LNCAP (cell line): ENCODE data around the gene P2RY14.

Source experiments
- TF ChIP-seq, protein P1 (sequence below): fragments of 450-650 bp; IDR thresholded peaks from 2 replicates; pipeline ENCODE4 v1.5.1; 2017; ENCODE audit warnings: mild to moderate bottlenecking

The P2RY14 gene

DNA sequence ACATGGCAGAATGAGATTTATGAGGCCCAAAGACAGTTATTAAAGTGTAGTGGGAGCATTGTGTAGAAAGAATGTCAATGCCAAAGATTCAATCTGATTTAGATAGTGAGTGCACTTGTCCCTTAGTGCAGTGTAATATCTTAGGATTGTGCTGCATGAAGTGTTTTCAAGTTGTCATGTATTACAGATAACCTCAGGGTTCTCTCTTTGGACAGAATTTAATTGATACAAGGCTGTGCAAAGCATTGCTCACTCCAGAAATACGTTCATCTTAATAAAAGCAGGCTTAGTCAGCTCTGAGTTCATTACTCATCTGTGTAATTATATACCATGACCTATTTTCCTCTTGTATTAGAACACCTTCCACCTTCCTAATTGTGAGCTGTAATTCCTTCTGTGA lies 59.3 kb downstream of the P2RY14 start:
- TF ChIP-seq, protein P1, sequence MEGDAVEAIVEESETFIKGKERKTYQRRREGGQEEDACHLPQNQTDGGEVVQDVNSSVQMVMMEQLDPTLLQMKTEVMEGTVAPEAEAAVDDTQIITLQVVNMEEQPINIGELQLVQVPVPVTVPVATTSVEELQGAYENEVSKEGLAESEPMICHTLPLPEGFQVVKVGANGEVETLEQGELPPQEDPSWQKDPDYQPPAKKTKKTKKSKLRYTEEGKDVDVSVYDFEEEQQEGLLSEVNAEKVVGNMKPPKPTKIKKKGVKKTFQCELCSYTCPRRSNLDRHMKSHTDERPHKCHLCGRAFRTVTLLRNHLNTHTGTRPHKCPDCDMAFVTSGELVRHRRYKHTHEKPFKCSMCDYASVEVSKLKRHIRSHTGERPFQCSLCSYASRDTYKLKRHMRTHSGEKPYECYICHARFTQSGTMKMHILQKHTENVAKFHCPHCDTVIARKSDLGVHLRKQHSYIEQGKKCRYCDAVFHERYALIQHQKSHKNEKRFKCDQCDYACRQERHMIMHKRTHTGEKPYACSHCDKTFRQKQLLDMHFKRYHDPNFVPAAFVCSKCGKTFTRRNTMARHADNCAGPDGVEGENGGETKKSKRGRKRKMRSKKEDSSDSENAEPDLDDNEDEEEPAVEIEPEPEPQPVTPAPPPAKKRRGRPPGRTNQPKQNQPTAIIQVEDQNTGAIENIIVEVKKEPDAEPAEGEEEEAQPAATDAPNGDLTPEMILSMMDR, result no peak

DNA sequence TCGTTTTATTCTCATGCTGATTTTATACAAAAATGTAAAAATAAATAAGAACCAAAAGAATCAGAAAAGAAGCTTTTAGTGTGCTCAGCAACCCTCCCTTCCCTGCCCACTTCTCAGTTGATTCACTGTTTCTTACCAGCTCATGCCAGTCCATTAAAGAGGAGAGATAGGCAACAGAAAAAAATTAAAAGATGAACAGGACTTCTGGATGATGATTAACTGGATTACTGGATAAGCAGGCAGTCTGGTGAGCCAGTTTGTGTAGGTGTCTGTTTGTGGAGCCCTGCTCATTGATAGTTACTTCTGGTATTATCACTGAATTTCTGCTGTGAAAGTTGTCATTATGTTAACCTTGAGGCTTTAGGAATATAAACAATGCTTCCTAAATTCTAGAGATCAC lies 60.2 kb downstream of the P2RY14 start:
- TF ChIP-seq, protein P1, result no peak

- TF ChIP-seq, protein P1, result no peak
Measured at GRCh38 chr3:151216641-151217607, 61.4 kb downstream of the P2RY14 start.

DNA sequence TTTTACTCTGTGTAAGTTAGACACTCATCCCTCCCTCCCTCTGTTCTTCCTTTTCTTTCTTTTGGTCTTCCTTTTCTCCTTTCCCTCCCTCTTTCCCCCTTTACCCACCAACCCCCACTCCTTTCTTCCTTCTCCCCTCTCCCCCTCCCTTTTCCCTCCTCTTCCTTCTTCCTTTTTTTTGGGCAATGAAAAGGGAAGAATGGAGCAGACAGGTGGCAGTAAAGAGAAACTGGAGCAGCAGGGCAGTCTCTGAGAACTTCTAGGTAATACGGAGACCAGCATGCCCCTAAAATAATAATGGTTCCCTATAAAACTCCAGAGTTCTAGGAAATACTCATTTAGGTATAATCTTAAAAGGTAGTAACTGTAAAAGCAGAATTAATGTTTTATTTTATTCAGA lies 63.9 kb downstream of the P2RY14 start:
- TF ChIP-seq, protein P1, result no peak

DNA sequence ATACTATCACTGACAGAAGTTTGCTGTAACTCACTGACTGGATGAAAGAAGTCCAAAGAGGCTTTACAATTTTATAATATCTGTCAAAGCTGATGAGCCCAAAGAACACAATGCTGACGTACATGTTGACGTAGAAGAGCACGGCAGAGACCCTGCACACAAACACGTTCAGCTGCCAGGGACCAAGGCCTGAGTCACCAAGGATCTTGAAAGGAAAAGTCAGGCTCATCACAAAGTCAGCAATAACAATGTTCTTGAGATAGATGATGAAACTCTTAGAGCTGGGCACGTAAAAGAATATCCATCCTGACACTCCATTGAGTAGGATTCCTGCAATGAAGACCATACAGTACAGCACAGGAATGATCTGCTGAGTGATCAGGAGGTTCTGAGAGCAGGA lies 64.5 kb downstream of the P2RY14 start:
- TF ChIP-seq, protein P1, result no peak

- TF ChIP-seq, protein P1, result no peak
Measured at GRCh38 chr3:151213151-151213550, 65.2 kb downstream of the P2RY14 start.

- TF ChIP-seq, protein P1, result no peak
Measured at GRCh38 chr3:151210676-151211381, 67.5 kb downstream of the P2RY14 start.
